Liver (tissue), 9 donors: ENCODE measurements around the gene ELL. TPM values are rescaled to one million over a fixed set of nuclear protein-coding genes. Genes with fewer than 3 reads are reported as not detected.

Source experiments
- DNase-seq: peaks from one replicate; pipeline ENCODE4 v3.0.0-alpha.2; 2017; ENCODE audit warnings: low spot score
- H3K27ac ChIP-seq, 2 donors: one replicate each; pipeline ENCODE4 v1.7.0; 2013; ENCODE audit warnings: inconsistent platforms in 2 of 2, low read length in 2 of 2, control low read depth in 1 of 2, low read depth in 1 of 2, mild to moderate bottlenecking in 1 of 2
- H3K27me3 ChIP-seq, 4 donors: one replicate each; pipeline versions ENCODE4 v1.6.1 to v1.7.0; 2013; ENCODE audit warnings: low read length in 3 of 4, inconsistent platforms in 1 of 4, mild to moderate bottlenecking in 1 of 4, moderate library complexity in 1 of 4; ENCODE audit not compliant: control insufficient read depth in 4 of 4, insufficient read depth in 4 of 4
- H3K36me3 ChIP-seq, 4 donors: one replicate each; pipeline versions ENCODE4 v1.6.1 to v1.7.0; 2013; ENCODE audit warnings: low read length in 3 of 4, mild to moderate bottlenecking in 3 of 4, low read depth in 1 of 4, moderate library complexity in 1 of 4; ENCODE audit not compliant: control insufficient read depth in 4 of 4, insufficient read depth in 3 of 4
- H3K4me1 ChIP-seq, 4 donors: one replicate each; pipeline versions ENCODE4 v1.6.1 to v1.7.0; 2013; ENCODE audit warnings: low read length in 3 of 4, mild to moderate bottlenecking in 3 of 4, moderate library complexity in 1 of 4; ENCODE audit not compliant: control insufficient read depth in 4 of 4, insufficient read depth in 4 of 4
- H3K4me3 ChIP-seq, 3 donors: one replicate each; pipeline versions ENCODE4 v1.6.1 to v1.7.0; 2013; ENCODE audit warnings: low read length in 3 of 3, control low read depth in 1 of 3, low read depth in 1 of 3, mild to moderate bottlenecking in 1 of 3
- H3K9ac ChIP-seq, 2 donors: one replicate each; pipeline ENCODE4 v1.7.0; 2013; ENCODE audit warnings: low read length in 2 of 2, mild to moderate bottlenecking in 2 of 2, moderate library complexity in 2 of 2, control low read depth in 1 of 2, low read depth in 1 of 2
- H3K9me3 ChIP-seq, 4 donors: one replicate each; pipeline versions ENCODE4 v1.6.1 to v1.7.0; 2013; ENCODE audit warnings: low read length in 3 of 4; ENCODE audit not compliant: control insufficient read depth in 4 of 4
- EGR1 ChIP-seq, 2 donors: IDR thresholded peaks; 2 replicates each; pipeline ENCODE4 v1.6.1; 2016 to 2018; ENCODE audit warnings: antibody characterized with exemption in 2 of 2, low read depth in 2 of 2
- FOXA1 ChIP-seq: IDR thresholded peaks from 2 replicates; pipeline ENCODE4 v1.6.1; 2016; ENCODE audit warnings: antibody characterized with exemption
- FOXA2 ChIP-seq: IDR thresholded peaks from 2 replicates; pipeline ENCODE4 v1.6.1; 2016; ENCODE audit warnings: antibody characterized with exemption
- GABPA ChIP-seq, 2 donors: IDR thresholded peaks in 1 of 2; conservative IDR thresholded peaks in 1 of 2; 2 replicates each; pipeline ENCODE4 v1.6.1; 2016; ENCODE audit warnings: antibody characterized with exemption in 2 of 2, mild to moderate bottlenecking in 1 of 2, moderate library complexity in 1 of 2
- HNF4A ChIP-seq, 2 donors: conservative IDR thresholded peaks; 2 replicates each; pipeline ENCODE4 v1.6.1; 2016; ENCODE audit warnings: antibody characterized with exemption in 2 of 2, mild to moderate bottlenecking in 2 of 2
- HNF4G ChIP-seq: IDR thresholded peaks from 2 replicates; pipeline ENCODE4 v1.6.1; 2016; ENCODE audit warnings: antibody characterized with exemption
- JUND ChIP-seq, 2 donors: IDR thresholded peaks; 2 replicates each; pipeline ENCODE4 v1.6.1; 2016; ENCODE audit warnings: antibody characterized with exemption in 2 of 2
- NR2F2 ChIP-seq: IDR thresholded peaks from 2 replicates; pipeline ENCODE4 v1.6.1; 2016; ENCODE audit warnings: antibody characterized with exemption
- RAD21 ChIP-seq, 2 donors: IDR thresholded peaks; 2 replicates each; pipeline ENCODE4 v1.6.1; 2016; ENCODE audit warnings: antibody characterized with exemption in 2 of 2, mild to moderate bottlenecking in 2 of 2
- RXRA ChIP-seq, 2 donors: IDR thresholded peaks; 2 replicates each; pipeline ENCODE4 v1.6.1; 2017 to 2018; ENCODE audit warnings: antibody characterized with exemption in 2 of 2, mild to moderate bottlenecking in 1 of 2
- SP1 ChIP-seq: IDR thresholded peaks from 2 replicates; pipeline ENCODE4 v1.6.1; 2018; ENCODE audit warnings: antibody characterized with exemption, mild to moderate bottlenecking
- TAF1 ChIP-seq: conservative IDR thresholded peaks from 2 replicates; pipeline ENCODE4 v1.6.1; 2016; ENCODE audit warnings: antibody characterized with exemption, mild to moderate bottlenecking
- YY1 ChIP-seq: IDR thresholded peaks from 2 replicates; pipeline ENCODE4 v1.6.1; 2016; ENCODE audit warnings: antibody characterized with exemption, mild to moderate bottlenecking
- WGBS: extraction: QIAGEN DNeasy Blood & Tissue Kit; methylation state at CpG from one replicate; pipeline ENCODE4 v1.1.7; 2013; 5-methylcytosine and 5-hydroxymethylcytosine counted together
- polyA plus RNA-seq, 2 donors: library from polyadenylated mRNA; stranded (reverse) in 1 of 2; unstranded in 1 of 2; fragments of 200-250 nt in 1 of 2; fragments of >200 nt in 1 of 2; fragmentation: Nextera tagmentation in 1 of 2; extraction: Ambion mirVana in 1 of 2; gene quantifications; one replicate each; pipeline versions ENCODE4 v1.2.1 to v1.2.3, GENCODE V29; 2013 to 2015
- total RNA-seq, 2 donors: library from RNA; depleted of rRNA; stranded (reverse); fragments of >200 nt; gene quantifications; one replicate each; pipeline ENCODE4 v1.2.3, GENCODE V29; 2014
- TF ChIP-seq, protein P1 (sequence below): IDR thresholded peaks from 2 replicates; pipeline ENCODE4 v1.6.1; 2016; ENCODE audit warnings: antibody characterized with exemption
- TF ChIP-seq, protein P2 (sequence below): IDR thresholded peaks from 2 replicates; pipeline ENCODE4 v1.6.1; 2016; ENCODE audit warnings: antibody characterized with exemption, mild to moderate bottlenecking
- TF ChIP-seq, protein P3 (sequence below): IDR thresholded peaks from 2 replicates; pipeline ENCODE4 v1.6.1; 2016; ENCODE audit warnings: antibody characterized with exemption
- TF ChIP-seq, protein P4 (sequence below): IDR thresholded peaks from 2 replicates; pipeline ENCODE4 v1.6.1; 2016; ENCODE audit warnings: antibody characterized with exemption
- TF ChIP-seq, protein P5 (sequence below): fragments of 150-350 bp; IDR thresholded peaks from 2 replicates; pipeline ENCODE4 v1.5.1; 2017; ENCODE audit warnings: improper control_type of control experiment, low read depth, low read length; ENCODE audit not compliant: missing input control
- donor health status: healthy.
- donor health status: healthy.
- donor health status: healthy.
- donor health status: healthy.
- donor health status: healthy.

Gene ELL
- total and polyA plus RNA-seq, 4 donors: 4.5 to 10.5 (median 6.6) TPM

DNA sequence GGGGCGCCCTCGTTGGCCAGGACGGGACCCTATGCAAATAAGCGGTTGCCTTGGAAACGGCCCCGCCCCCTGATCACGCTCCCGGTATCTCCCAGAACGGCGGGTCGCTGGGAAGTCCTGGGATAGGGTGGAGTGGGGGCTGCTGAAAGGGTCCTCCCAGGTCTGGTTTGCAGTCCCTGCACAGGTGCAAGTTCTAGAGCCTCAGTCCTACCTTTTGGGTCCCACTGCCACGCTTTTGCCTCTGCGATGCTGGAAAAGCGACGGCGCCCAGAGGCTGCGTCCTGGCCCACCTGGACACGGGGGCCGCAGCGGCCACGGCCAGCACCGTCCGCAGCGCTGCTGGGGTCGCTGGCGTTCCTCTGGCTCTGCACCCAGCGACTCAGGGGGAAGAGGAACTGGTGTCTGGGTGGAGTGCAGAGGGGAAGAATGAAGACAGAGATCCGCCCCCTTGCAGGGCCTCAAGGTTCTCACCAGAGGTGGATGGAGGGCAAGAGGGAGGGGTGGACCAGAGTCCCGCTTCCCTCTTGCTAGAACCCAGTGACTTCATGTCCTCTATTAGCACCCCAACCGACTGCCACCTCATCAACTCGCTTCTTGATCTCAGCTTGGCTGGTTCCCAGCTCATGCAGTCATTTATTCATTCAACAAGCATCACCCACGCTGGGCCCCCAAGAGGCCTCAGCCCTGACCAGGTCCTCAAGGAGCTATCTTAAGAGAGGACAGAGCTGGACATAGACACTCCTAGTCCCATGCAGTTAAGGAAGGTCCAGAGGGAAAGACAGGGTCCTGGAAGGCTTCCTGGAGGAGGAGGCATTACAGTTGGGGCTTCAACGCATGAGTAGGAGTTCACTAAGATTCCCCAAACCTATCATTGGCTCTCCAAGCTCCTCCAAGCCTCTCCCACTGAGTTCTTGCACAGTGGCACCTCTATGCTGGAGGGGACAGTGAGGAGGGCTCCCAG, 124.3 kb downstream of the ELL start, which contains the start of gene LRRC25:
Gene LRRC25 (minus strand): TSS at position 381 of the 961 bp plus-strand sequence. CDS start 659 bp downstream, outside the sequence.
- H3K4me1 ChIP-seq: peaks cover 11 to 34% (median 23%) of the 10 kb centered on the region in 4 donors
- H3K9ac ChIP-seq: no peak within 1 kb of the TSS
- H3K27me3 ChIP-seq: no peaks in the 10 kb centered on the region
- no peaks in the 10 kb centered on the region for H3K36me3 ChIP-seq
- no peak for DNase-seq
- WGBS: 45% methylated on average over 33 of the region's 33 CpGs
- TF ChIP-seq FOXA1 (no peak), HNF4G (no peak), FOXA2 (no peak), TAF1 (no peak), RXRA (IDR thresholded peaks at IDR 0.05) (no peak), RAD21 (IDR thresholded peaks at IDR 0.05) (no peak), JUND (IDR thresholded peaks at IDR 0.05) (no peak), YY1 (no peak), GABPA (IDR thresholded peaks at IDR 0.05 in 1 of 2, conservative IDR thresholded peaks at IDR 0.05 in 1 of 2) (no peak), EGR1 (IDR thresholded peaks at IDR 0.05; ENCODE audit: low read depth in 2 of 2) (no peak), HNF4A (conservative IDR thresholded peaks at IDR 0.05) (no peak), NR2F2 (no peak), SP1 (no peak)
- TF ChIP-seq, protein P1, sequence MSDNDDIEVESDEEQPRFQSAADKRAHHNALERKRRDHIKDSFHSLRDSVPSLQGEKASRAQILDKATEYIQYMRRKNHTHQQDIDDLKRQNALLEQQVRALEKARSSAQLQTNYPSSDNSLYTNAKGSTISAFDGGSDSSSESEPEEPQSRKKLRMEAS: no peak
- TF ChIP-seq, protein P2, sequence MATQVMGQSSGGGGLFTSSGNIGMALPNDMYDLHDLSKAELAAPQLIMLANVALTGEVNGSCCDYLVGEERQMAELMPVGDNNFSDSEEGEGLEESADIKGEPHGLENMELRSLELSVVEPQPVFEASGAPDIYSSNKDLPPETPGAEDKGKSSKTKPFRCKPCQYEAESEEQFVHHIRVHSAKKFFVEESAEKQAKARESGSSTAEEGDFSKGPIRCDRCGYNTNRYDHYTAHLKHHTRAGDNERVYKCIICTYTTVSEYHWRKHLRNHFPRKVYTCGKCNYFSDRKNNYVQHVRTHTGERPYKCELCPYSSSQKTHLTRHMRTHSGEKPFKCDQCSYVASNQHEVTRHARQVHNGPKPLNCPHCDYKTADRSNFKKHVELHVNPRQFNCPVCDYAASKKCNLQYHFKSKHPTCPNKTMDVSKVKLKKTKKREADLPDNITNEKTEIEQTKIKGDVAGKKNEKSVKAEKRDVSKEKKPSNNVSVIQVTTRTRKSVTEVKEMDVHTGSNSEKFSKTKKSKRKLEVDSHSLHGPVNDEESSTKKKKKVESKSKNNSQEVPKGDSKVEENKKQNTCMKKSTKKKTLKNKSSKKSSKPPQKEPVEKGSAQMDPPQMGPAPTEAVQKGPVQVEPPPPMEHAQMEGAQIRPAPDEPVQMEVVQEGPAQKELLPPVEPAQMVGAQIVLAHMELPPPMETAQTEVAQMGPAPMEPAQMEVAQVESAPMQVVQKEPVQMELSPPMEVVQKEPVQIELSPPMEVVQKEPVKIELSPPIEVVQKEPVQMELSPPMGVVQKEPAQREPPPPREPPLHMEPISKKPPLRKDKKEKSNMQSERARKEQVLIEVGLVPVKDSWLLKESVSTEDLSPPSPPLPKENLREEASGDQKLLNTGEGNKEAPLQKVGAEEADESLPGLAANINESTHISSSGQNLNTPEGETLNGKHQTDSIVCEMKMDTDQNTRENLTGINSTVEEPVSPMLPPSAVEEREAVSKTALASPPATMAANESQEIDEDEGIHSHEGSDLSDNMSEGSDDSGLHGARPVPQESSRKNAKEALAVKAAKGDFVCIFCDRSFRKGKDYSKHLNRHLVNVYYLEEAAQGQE: no peak
- TF ChIP-seq, protein P3, sequence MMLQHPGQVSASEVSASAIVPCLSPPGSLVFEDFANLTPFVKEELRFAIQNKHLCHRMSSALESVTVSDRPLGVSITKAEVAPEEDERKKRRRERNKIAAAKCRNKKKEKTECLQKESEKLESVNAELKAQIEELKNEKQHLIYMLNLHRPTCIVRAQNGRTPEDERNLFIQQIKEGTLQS: no peak
- H3K27ac ChIP-seq: peak within 1 kb of the TSS; percentile 51 to 54
- H3K9me3 ChIP-seq: no peaks in the 10 kb centered on the region
- peak within 1 kb of the TSS in 2 of 3 donors; percentile 13 to 16 for H3K4me3 ChIP-seq

DNA sequence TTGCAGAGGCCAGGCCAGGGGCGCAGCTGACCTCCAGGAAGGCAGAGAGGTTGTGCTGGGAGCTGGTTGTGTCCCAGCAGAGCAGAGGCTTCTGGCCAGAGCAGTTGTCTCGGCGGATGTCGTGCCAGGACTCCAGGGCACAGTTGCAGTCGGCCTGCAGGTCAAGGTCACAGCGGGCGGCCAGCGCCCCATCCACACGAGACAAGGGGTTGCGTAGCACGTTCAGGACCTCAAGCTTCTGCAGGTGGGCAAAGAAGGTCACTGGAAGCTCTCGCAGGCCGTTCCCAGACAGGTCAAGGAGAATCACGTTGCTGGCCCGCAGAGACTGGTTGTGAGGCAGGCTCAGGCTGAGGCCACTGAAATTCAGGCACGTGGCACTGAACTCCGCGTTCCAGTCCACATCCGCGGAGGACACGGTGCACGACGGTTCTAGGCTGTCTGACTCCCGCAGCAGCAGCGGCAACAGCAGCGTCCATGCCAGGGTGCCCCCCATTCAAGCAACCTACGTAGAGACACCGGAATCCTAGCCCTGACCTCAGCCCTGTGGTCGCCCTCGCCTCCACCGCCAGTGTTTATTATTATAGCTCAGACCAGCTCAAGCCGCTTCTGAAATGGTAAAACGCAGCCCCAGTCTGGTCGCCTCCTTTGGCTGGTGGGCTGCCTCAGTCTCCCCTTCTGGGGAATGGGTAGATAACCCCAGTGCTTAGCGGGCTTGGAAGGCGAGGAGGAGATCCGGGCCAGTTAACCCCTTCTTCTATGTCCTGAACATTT, 125.2 kb downstream of the ELL start:
- Histone ChIP-seq H3K4me3 (peak overlapping the region in 2 of 3 donors; percentile 13 to 16), H3K27ac (peak overlapping the region; percentile 51 to 54), H3K27me3 (no peaks in the 10 kb centered on the region), H3K9me3 (no peaks in the 10 kb centered on the region), H3K4me1 (peaks cover 10 to 30% (median 21%) of the 10 kb centered on the region in 4 donors), H3K36me3 (no peaks in the 10 kb centered on the region), H3K9ac (no peak overlapping the region)
- DNase-seq: no peak
- 33% methylated on average over 37 of the region's 37 CpGs for WGBS
- TF ChIP-seq RXRA (IDR thresholded peaks at IDR 0.05): peak; percentile 91 to 94
- TF ChIP-seq FOXA1: peak; percentile 22
- TF ChIP-seq GABPA (IDR thresholded peaks at IDR 0.05 in 1 of 2, conservative IDR thresholded peaks at IDR 0.05 in 1 of 2): no peak
- TF ChIP-seq, protein P3: no peak
- TF ChIP-seq NR2F2: peak; percentile 75
- no peak for TF ChIP-seq TAF1
- TF ChIP-seq, protein P1: peak; percentile 91
- peak; percentile 79 to 80 for TF ChIP-seq HNF4A (conservative IDR thresholded peaks at IDR 0.05)
- TF ChIP-seq, protein P4, sequence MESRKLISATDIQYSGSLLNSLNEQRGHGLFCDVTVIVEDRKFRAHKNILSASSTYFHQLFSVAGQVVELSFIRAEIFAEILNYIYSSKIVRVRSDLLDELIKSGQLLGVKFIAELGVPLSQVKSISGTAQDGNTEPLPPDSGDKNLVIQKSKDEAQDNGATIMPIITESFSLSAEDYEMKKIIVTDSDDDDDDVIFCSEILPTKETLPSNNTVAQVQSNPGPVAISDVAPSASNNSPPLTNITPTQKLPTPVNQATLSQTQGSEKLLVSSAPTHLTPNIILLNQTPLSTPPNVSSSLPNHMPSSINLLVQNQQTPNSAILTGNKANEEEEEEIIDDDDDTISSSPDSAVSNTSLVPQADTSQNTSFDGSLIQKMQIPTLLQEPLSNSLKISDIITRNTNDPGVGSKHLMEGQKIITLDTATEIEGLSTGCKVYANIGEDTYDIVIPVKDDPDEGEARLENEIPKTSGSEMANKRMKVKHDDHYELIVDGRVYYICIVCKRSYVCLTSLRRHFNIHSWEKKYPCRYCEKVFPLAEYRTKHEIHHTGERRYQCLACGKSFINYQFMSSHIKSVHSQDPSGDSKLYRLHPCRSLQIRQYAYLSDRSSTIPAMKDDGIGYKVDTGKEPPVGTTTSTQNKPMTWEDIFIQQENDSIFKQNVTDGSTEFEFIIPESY: no peak
- no peak for TF ChIP-seq EGR1 (IDR thresholded peaks at IDR 0.05; ENCODE audit: low read depth in 2 of 2)
- TF ChIP-seq, protein P5, sequence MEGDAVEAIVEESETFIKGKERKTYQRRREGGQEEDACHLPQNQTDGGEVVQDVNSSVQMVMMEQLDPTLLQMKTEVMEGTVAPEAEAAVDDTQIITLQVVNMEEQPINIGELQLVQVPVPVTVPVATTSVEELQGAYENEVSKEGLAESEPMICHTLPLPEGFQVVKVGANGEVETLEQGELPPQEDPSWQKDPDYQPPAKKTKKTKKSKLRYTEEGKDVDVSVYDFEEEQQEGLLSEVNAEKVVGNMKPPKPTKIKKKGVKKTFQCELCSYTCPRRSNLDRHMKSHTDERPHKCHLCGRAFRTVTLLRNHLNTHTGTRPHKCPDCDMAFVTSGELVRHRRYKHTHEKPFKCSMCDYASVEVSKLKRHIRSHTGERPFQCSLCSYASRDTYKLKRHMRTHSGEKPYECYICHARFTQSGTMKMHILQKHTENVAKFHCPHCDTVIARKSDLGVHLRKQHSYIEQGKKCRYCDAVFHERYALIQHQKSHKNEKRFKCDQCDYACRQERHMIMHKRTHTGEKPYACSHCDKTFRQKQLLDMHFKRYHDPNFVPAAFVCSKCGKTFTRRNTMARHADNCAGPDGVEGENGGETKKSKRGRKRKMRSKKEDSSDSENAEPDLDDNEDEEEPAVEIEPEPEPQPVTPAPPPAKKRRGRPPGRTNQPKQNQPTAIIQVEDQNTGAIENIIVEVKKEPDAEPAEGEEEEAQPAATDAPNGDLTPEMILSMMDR: no peak
- no peak for TF ChIP-seq FOXA2
- TF ChIP-seq HNF4G: peak; percentile 20
- no peak for TF ChIP-seq YY1
- no peak for TF ChIP-seq JUND (IDR thresholded peaks at IDR 0.05)
